Activated T-helper 17 cell treated with anti-CD3 and anti-CD28 coated beads, Interleukin-2, amount 50 U/mL, for 72 hours (primary cell): ENCODE data around the gene RHOU. TPM values are rescaled to one million over a fixed set of nuclear protein-coding genes. Genes with fewer than 3 reads are reported as not detected.
"Not testable (repeated sequence)": the region's sequence is repeated elsewhere in the genome, so short reads cannot be mapped to it uniquely, and the experiment has no call there.

Experiments used
- ATAC-seq: fragments of 150-1000 bp; cut with Tn5 transposase; replicated peaks from 2 replicates; pipeline ENCODE4 v1.10.0; 2021; ENCODE audit warnings: mild to moderate bottlenecking, moderate library complexity
- H3K27ac Mint-ChIP-seq: one replicate; pipeline ENCODE4 v1.8.0; 2022; ENCODE audit warnings: mixed read lengths
- H3K27me3 Mint-ChIP-seq: one replicate; pipeline ENCODE4 v1.8.0; 2022; ENCODE audit warnings: mixed read lengths
- H3K36me3 Mint-ChIP-seq: one replicate; pipeline ENCODE4 v1.8.0; 2022; ENCODE audit warnings: low read depth, mild to moderate bottlenecking, mixed read lengths
- H3K4me1 Mint-ChIP-seq: one replicate; pipeline ENCODE4 v1.8.0; 2022; ENCODE audit warnings: mixed read lengths
- H3K4me3 Mint-ChIP-seq: one replicate; pipeline ENCODE4 v1.8.0; 2022; ENCODE audit warnings: mild to moderate bottlenecking, mixed read lengths
- H3K9me3 Mint-ChIP-seq: one replicate; pipeline ENCODE4 v1.8.0; 2022; ENCODE audit warnings: mixed read lengths
- total RNA-seq, 2 donors: library from RNA; stranded (reverse); gene quantifications; one replicate each; pipeline ENCODE4 v1.2.3, GENCODE V29; 2022

The RHOU gene
- total RNA-seq, result 1 to 10 TPM; 1.4 to 2.1 TPM

- Mint-ChIP-seq H3K4me1 (no peaks in the 10 kb centered on the region), H3K27me3 (peaks cover 9% of the 10 kb centered on the region), H3K4me3 (peak within 1 kb of the TSS; percentile 74), H3K9me3 (no peaks in the 10 kb centered on the region), H3K36me3 (no peaks in the 10 kb centered on the region), H3K27ac (no peak within 1 kb of the TSS)
- peak; percentile 89 for ATAC-seq
These were observed at the start of gene RHOU for GRCh38 chr1:228734881-228735801. Gene RHOU, plus strand, starts transcription at chr1:228735479. Its CDS starts 264 bp downstream, at chr1:228735743.

- Mint-ChIP-seq H3K27ac (no peak overlapping the region), H3K9me3 (no peaks in the 10 kb centered on the region), H3K27me3 (peaks cover 10% of the 10 kb centered on the region), H3K36me3 (no peaks in the 10 kb centered on the region), H3K4me3 (no peak overlapping the region), H3K4me1 (no peaks in the 10 kb centered on the region)
- ATAC-seq, result no peak
These were observed 47.7 kb upstream of the RHOU start for GRCh38 chr1:228687587-228687986.

- Mint-ChIP-seq H3K27ac (no peak overlapping the region), H3K36me3 (no peaks in the 10 kb centered on the region), H3K4me3 (no peak overlapping the region)
These were observed 46.0 kb upstream of the RHOU start for GRCh38 chr1:228689255-228689654.

GRCh38 chr1:228691211-228691610 lies 44.1 kb upstream of the RHOU start:
- no peak overlapping the region for H3K27ac Mint-ChIP-seq
- ATAC-seq, result no peak
- H3K4me3 Mint-ChIP-seq, result no peak overlapping the region
- no peaks in the 10 kb centered on the region for H3K9me3 Mint-ChIP-seq
- no peaks in the 10 kb centered on the region for H3K36me3 Mint-ChIP-seq
- peaks cover 8% of the 10 kb centered on the region for H3K4me1 Mint-ChIP-seq
- H3K27me3 Mint-ChIP-seq, result peaks cover 7% of the 10 kb centered on the region

More at GRCh38 chr1:228689255-228689654, 46.0 kb upstream of the RHOU start:
- no peaks in the 10 kb centered on the region for H3K9me3 Mint-ChIP-seq
- H3K4me1 Mint-ChIP-seq, result no peaks in the 10 kb centered on the region
- peaks cover 7% of the 10 kb centered on the region for H3K27me3 Mint-ChIP-seq
- ATAC-seq, result no peak

GRCh38 chr1:228691926-228692325 lies 43.4 kb upstream of the RHOU start:
- Mint-ChIP-seq H3K36me3 (no peaks in the 10 kb centered on the region), H3K27me3 (peaks cover 7% of the 10 kb centered on the region), H3K27ac (no peak overlapping the region), H3K4me3 (no peak overlapping the region), H3K9me3 (no peaks in the 10 kb centered on the region), H3K4me1 (peaks cover 8% of the 10 kb centered on the region)
- ATAC-seq, result no peak

- H3K27me3 Mint-ChIP-seq, ATAC-seq, H3K27ac Mint-ChIP-seq, H3K36me3 Mint-ChIP-seq, H3K4me1 Mint-ChIP-seq, H3K4me3 Mint-ChIP-seq, H3K9me3 Mint-ChIP-seq: not testable (repeated sequence)
These were observed 40.8 kb upstream of the RHOU start for GRCh38 chr1:228694447-228694846.

- Mint-ChIP-seq H3K9me3 (no peaks in the 10 kb centered on the region), H3K36me3 (no peaks in the 10 kb centered on the region), H3K27me3 (no peaks in the 10 kb centered on the region), H3K4me1 (peaks cover 8% of the 10 kb centered on the region), H3K27ac (no peak overlapping the region), H3K4me3 (no peak overlapping the region)
- peak; percentile 67 for ATAC-seq
These were observed 40.0 kb upstream of the RHOU start for GRCh38 chr1:228695015-228695955.

- H3K4me3 Mint-ChIP-seq, result no peak overlapping the region
- no peaks in the 10 kb centered on the region for H3K36me3 Mint-ChIP-seq
- H3K9me3 Mint-ChIP-seq, result no peaks in the 10 kb centered on the region
- no peaks in the 10 kb centered on the region for H3K27me3 Mint-ChIP-seq
- peak; percentile 55 for ATAC-seq
- H3K27ac Mint-ChIP-seq, result no peak overlapping the region
- H3K4me1 Mint-ChIP-seq, result peaks cover 8% of the 10 kb centered on the region
These were observed 37.9 kb upstream of the RHOU start for GRCh38 chr1:228697207-228698016.

GRCh38 chr1:228698017-228698329 lies 37.3 kb upstream of the RHOU start:
- peak; percentile 50 for ATAC-seq
- H3K4me1 Mint-ChIP-seq, result peaks cover 8% of the 10 kb centered on the region
- H3K27ac Mint-ChIP-seq, result no peak overlapping the region
- H3K27me3 Mint-ChIP-seq, result no peaks in the 10 kb centered on the region
- no peaks in the 10 kb centered on the region for H3K36me3 Mint-ChIP-seq
- no peak overlapping the region for H3K4me3 Mint-ChIP-seq
- no peaks in the 10 kb centered on the region for H3K9me3 Mint-ChIP-seq

- H3K27ac Mint-ChIP-seq, result no peak overlapping the region
- no peaks in the 10 kb centered on the region for H3K4me1 Mint-ChIP-seq
- H3K9me3 Mint-ChIP-seq, result no peaks in the 10 kb centered on the region
- no peak overlapping the region for H3K4me3 Mint-ChIP-seq
- ATAC-seq, result no peak
- no peaks in the 10 kb centered on the region for H3K36me3 Mint-ChIP-seq
- H3K27me3 Mint-ChIP-seq, result no peaks in the 10 kb centered on the region
These were observed 32.8 kb upstream of the RHOU start for GRCh38 chr1:228702433-228702832.

- no peak for ATAC-seq
- no peaks in the 10 kb centered on the region for H3K36me3 Mint-ChIP-seq
- H3K27me3 Mint-ChIP-seq, result peaks cover 3% of the 10 kb centered on the region
- H3K4me1 Mint-ChIP-seq, result no peaks in the 10 kb centered on the region
- H3K9me3 Mint-ChIP-seq, result no peaks in the 10 kb centered on the region
- no peak overlapping the region for H3K4me3 Mint-ChIP-seq
- H3K27ac Mint-ChIP-seq, result no peak overlapping the region
These were observed 29.0 kb upstream of the RHOU start for GRCh38 chr1:228706305-228706704.

GRCh38 chr1:228717081-228717480 lies 18.2 kb upstream of the RHOU start:
- ATAC-seq, result no peak
- no peak overlapping the region for H3K27ac Mint-ChIP-seq
- no peaks in the 10 kb centered on the region for H3K36me3 Mint-ChIP-seq
- H3K4me3 Mint-ChIP-seq, result no peak overlapping the region
- H3K9me3 Mint-ChIP-seq, result no peaks in the 10 kb centered on the region
- H3K27me3 Mint-ChIP-seq, result peaks cover 10% of the 10 kb centered on the region
- no peaks in the 10 kb centered on the region for H3K4me1 Mint-ChIP-seq

- Mint-ChIP-seq H3K9me3 (no peaks in the 10 kb centered on the region), H3K36me3 (no peaks in the 10 kb centered on the region), H3K27me3 (peaks cover 16% of the 10 kb centered on the region), H3K4me3 (no peak overlapping the region), H3K4me1 (no peaks in the 10 kb centered on the region), H3K27ac (no peak overlapping the region)
- ATAC-seq, result no peak
These were observed 13.9 kb upstream of the RHOU start for GRCh38 chr1:228721407-228721806.

- Mint-ChIP-seq H3K9me3 (no peaks in the 10 kb centered on the region), H3K4me3 (no peak overlapping the region), H3K36me3 (no peaks in the 10 kb centered on the region), H3K27me3 (peaks cover 21% of the 10 kb centered on the region), H3K27ac (no peak overlapping the region), H3K4me1 (no peaks in the 10 kb centered on the region)
- ATAC-seq, result no peak
These were observed 12.0 kb upstream of the RHOU start for GRCh38 chr1:228723287-228723686.
